Left colon (tissue), 2 donors: ENCODE measurements around the gene RHOXF2B. TPM values are rescaled to one million over a fixed set of nuclear protein-coding genes. Genes with fewer than 3 reads are reported as not detected.
"Not testable (repeated sequence)": the region's sequence is repeated elsewhere in the genome, so short reads cannot be mapped to it uniquely, and the experiment has no call there.

Experiments used
- ATAC-seq: fragments of 200-7000 bp; cut with Tn5 transposase; one replicate; pipeline ENCODE4 v1.9.1; 2020; ENCODE audit warnings: mild to moderate bottlenecking, moderate library complexity
- DNase-seq, 2 donors: peaks; one replicate each; pipeline ENCODE4 v3.0.0-alpha.2; 2020
- intact Hi-C, 2 donors: fragments of 100-400 bp; cut with DNase I in 1 of 2; cut with micrococcal nuclease in 1 of 2; formaldehyde crosslinking; loops; one replicate each; pipeline versions ENCODE4 v1.11.2 to v1.14.0; 2022; cut with DNase I, micrococcal nuclease
- long read RNA-seq: library from polyadenylated mRNA; unstranded; transcript quantifications from one replicate; pipeline ENCODE4 v2.0.0, GENCODE V29; 2021
- total RNA-seq, 2 donors: library from RNA; stranded (reverse); fragmentation: NEBNext Ultra II Directional; extraction: Animal tissue kit (Norgen Biotek cat#: 25700); gene quantifications; one replicate each; pipeline ENCODE4 v1.2.1, GENCODE V29; 2021
- donor health status: DM: no; HTN: no; CAD: no.
- donor health status: DM: yes; HTN: yes; CAD: no.

RHOXF2B gene
- total RNA-seq: not detected
- long read RNA-seq: 0 reads

DNA sequence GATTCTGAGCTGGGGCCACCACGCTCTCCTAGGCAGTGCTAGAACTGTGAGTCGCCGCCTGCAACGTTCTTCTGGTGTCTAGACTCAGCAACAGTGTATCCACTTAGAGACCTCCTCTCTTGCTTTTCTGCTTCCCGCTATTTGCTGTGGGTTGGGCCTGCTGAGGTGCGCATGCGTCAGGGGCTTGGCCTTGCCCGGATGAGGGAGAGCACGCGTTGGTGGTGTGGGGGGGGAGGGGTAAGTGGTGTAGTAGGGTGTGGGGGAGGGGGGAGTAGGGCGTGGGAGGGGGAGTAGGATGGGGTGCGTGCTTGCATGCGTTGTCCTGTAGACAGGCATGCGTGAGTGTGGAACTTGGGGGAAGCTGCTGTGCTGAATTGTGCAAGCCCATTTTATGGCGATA is at the start of gene RHOXF2B:
Gene RHOXF2B, minus strand, starts transcription at position 101 of the 400 bp plus-strand sequence. CDS start 138 bp downstream, outside the sequence.
- intact Hi-C loops, ATAC-seq, DNase-seq: not testable (repeated sequence)

DNA sequence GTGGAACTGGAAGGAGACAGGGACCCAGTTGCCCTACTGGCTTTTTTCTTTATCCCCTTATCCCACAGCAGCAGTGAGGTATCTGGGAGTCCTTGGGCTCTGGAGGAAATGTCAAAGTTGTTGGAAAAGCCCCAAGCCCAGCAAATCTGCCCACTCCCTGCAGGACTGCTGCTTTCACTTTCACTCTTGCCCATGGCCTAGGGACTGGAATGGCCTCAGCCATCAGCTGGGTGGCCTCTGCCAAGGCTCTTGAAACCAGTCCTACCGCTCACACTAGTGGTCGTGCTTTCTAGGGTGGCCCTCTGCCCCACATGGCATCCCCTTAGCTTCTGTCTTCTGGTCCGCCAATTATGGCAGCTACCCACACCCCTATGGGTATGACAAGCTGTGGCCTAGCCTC is 48.0 kb upstream of the RHOXF2B start:
- intact Hi-C loops: no loop called here
- ATAC-seq: no peak
- no peak for DNase-seq

DNA sequence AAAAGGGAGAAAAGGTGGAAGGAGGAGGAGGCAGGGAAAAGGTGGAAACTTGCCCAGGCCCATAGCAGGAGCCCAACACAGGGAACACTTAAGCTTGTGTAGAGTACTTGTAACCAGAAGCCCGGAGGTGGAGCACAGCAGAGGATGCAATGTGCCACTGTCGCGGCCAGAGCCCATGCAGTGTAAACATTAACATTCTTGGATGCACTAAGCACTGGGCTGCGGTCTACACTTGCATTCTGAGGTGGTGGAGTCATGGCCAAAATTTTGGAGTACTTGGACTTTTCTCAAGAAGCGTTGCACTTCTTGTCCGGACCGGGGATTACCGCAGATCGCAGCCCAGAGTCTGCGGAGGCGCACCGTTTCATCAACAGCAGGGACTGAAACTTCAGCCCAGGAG is 42.7 kb upstream of the RHOXF2B start:
- ATAC-seq (no peak), DNase-seq (no peak)
- intact Hi-C loops: no loop called here

DNA sequence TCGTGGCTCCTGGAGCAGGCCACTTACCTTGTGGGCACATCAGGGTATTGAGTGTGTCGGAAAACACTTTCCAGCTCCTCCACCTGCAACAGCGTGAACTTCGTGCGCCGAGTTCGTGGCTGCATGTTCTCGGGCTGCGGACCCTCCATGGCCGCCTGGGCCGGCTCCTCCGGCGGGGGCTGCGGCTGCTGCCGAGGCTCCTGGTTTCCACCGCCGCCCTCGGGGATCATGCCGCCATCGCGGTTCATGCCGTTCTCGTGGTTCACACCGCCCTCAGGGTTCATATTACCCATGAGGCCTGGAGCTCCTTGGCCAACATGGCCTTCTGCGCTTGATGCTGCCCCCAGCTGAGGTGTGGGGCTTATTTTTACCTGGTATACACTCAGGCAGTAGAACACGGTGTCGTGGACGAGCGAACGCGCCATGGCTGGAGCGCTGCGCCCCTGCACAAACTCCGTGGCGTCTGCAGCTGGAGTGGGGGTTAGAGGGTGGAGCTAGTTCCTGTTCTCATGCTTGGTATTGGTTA is 38.0 kb upstream of the RHOXF2B start, which contains the start of gene RHOXF1:
Gene RHOXF1, minus strand, starts transcription at position 476 of the 526 bp plus-strand sequence. Its CDS starts 51 bp downstream, at position 425.
- no peak for ATAC-seq
- intact Hi-C loops: no loop called here
- no peak for DNase-seq

DNA sequence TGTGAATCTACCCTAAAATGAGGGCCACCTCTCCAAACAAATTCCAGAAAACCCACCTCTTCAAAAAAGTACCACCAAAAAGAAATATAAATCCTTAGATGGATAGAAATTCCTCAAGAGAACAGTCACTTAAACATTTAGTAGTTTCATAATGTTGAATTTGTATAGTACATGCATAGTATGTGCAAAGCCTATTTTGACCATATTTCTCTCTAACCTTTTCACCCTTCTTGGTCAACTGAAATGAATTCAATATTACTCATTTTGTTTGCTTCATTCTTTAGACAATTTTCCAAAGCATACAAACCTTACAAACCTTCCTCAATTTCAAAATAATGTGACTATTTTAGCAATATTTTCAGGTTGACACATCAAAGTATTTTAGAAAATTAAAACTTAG is 34.1 kb upstream of the RHOXF2B start:
- DNase-seq (no peak), ATAC-seq (no peak)
- intact Hi-C loops: no loop called here

DNA sequence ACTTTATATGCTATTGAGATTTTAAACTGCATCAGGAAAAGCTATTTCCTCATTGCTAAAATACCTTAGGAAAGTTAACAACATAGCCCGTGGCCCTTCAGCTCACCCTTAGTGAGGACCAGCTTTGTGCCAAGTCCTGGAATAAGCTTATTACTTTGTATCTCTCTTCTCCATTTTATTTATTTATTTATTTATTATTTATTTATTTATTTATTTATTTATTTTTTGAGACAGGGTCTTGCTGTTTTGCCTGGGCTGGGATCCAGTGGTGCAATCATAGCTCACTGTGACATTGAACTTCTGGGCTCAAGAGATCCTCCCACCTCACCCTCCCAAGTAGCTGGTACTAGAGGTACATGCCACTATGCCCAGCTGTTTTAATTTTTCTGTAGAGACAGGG is 31.9 kb upstream of the RHOXF2B start:
- intact Hi-C loops: no loop called here
- no peak for DNase-seq
- no peak for ATAC-seq

DNA sequence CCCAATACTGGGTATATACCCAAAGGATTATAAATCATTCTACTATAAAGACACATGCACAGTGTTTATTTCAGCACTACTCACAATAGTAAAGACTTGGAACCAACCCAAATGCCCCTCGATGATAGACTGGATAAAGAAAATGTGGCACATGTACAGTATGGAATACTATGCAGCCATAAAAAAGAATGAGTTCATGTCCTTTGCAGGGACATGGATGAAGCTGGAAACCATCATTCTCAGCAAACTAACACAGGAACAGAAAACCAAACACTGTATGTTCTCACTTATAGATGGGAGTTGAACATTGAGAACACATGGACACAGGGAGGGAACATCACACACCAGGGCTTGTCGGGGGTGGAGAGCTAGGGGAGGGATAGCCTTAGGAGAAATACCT is 27.2 kb upstream of the RHOXF2B start:
- DNase-seq, ATAC-seq, intact Hi-C loops: not testable (repeated sequence)

DNA sequence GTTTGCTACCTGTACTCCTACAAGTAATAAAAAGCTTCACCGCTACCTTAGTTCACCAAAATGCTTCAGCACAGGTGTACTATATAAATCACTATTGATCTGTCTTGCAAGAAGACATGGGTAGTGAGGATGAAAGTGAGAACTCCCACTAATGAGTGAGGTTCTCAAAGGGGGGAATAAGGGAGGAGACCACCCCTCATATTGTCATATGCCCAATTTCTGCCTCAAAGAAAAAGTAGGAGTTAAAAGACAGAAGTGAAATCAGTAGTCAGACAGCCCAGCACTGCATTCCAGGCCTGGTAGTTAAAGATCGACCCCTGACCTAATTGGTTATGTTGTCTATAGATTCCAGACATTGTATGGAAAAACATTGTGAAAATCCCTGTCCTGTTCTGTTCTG is 23.6 kb upstream of the RHOXF2B start:
- ATAC-seq, DNase-seq, intact Hi-C loops: not testable (repeated sequence)

DNA sequence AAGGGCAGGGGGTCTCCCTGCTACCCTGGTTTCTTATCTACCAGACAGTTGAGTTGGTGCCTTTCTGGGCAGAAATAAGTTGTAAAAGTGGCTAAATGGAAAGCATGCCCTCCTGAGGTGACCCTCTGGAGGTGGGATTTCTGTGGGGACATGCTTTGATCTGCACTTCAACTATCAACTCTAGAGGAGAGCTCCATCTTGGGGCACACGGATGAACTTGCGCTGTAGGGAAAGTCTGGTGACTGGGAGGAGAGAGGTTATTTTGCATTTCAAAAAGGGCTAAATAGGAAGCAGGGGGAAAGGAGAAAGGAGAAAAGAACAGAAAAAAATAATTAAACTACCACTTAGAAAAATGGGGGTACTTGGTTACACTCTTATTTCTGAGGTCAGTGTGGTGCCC is 12.7 kb upstream of the RHOXF2B start:
- no peak for ATAC-seq
- DNase-seq: no peak
- intact Hi-C loops: no loop called here

DNA sequence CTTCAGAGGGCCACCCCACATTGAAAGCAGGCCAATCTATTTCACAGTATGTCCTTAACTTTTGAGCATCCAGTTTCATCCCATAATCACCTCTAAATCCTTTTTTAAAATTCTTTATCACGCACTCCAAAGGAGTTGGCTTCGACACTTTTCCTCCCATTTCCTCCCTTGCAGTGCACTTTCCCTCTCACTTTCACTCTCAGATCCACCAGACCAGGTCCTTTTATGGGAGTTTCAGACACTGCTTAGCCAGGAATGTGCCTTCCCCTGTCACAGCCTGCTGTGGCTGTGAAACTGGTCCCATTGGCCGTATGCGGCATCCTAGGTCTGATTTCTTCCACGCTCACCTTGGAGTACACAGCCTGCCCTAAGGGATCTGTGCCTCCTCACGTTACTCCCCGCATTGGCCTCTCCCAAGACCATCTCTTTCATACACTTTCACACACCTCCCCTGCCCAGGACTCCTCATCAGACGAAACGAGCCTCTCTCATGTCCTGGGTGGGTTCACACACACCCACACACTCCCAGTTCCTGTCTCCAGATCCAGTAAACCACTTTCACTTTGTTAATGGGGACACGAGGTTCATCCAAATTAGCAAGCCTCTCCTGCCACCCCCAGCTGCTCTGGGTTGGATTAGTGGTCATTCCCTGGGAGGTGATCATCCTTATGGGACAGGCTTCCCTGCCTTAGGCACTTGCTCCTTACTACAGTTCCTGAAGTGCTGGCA is 10.0 kb upstream of the RHOXF2B start:
- no peak for DNase-seq
- intact Hi-C loops: no loop called here
- ATAC-seq: no peak

DNA sequence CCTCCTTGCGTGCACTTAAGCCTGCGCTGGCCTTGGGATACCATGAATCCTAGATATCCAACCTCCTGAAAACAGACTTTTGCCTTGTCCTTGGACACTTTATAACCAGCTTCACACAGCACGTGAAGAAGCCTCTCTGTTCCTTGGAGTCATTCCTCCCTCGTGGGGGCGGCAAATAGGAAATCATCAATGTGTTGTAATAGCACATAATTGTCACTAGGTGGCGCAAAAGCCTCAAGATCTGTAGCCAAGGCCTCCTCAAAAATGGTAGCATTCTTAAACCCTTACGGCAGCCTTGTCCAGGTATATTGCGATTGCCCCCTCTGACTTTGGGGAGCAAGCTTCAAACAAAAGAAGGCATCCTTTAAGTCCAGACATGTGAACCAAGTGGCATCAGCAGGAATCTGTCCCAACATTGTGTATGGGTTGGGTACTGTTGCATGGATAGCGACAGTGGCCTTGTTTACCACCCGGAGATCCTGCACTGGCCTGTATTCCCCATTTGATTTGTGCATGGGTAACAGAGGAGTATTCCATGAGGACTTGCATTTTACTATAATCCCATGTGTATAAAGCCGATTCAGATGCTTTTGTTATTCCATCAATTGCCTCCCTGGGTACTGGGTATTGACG is 8.2 kb upstream of the RHOXF2B start:
- peak; percentile 29 for ATAC-seq
- intact Hi-C loops, DNase-seq: not testable (repeated sequence)

DNA sequence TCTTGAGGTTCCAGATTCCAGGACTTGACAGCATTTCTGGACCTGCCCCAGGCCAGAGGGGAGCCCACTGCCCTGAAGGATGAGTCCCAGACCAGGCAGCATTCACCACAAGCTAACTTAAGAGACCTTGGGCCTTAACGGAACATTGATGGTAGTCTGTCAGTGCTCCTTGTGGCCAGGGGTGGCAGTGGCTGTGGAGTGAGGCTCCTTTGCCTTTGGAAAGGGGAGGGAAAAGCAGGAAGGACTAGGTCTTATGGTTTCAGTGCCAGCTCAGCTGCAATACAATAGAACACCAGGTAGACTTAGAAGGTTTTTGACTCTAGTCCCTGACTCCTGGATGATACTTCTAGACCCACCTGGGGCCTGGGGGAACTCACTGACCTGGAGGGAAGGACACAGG is 11.3 kb downstream of the RHOXF2B start:
- ATAC-seq, DNase-seq, intact Hi-C loops: not testable (repeated sequence)

DNA sequence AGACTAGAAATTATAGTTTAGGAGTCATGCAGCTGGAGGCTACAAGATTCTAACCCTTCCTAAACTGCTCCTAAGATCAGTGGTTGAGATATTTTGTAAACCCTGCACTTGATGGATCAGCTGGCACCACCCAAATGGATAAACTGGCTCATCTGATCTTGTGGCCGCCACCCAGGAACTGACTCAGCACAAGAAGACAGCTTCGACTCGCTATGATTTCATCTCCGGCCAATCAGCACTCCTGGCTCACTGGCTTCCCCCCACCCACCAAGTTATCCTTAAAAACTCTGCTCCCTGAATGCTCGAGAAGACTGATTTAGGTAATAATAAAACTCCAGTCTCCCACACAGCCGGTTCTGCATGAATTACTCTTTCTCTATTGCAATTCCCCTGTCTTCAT is 34.8 kb downstream of the RHOXF2B start:
- not testable (repeated sequence) for DNase-seq

DNA sequence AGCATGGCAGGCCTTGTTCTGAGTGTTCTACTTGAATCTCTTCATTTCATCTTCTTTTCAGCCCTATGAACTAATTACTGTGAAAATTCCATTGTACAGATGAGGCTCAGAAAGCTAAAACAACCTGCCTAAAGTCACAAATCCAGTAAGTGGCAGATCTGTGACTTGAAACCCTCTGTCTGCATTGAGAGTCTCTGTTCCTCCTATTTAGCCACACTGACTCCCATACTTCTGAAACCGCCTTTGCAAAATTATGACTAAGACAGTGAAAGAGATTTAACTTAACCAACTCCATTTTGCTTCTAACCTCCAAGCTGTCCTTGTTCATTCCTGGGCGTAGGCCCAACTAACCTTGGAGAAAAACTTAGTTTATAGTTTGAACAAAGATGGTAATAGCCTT is 35.2 kb downstream of the RHOXF2B start:
- intact Hi-C loops: not testable (repeated sequence)

More for the DNA sequence above, 34.8 kb downstream of the RHOXF2B start:
- ATAC-seq, intact Hi-C loops: not testable (repeated sequence)

DNA sequence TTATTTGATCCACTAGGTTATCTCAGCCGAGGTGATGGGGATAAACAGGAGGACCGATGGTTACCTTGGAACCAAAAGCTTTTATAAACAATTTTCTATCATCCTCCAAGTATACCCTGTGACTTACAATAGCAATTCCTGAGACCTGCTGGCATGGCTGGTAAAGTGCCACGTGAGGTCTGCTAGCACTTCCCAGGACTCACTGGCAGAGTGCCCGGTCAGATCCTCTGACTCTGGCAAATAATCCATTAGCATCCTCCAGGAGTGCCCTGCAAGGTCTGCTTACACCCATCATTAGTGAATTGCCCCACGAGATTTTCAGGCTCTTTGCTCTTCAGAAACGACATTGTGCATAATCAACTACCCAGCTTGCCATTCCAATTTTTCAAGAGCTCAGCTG is 37.3 kb downstream of the RHOXF2B start:
- DNase-seq, ATAC-seq, intact Hi-C loops: not testable (repeated sequence)

More for the DNA sequence above, 35.2 kb downstream of the RHOXF2B start:
- not testable (repeated sequence) for DNase-seq, ATAC-seq

DNA sequence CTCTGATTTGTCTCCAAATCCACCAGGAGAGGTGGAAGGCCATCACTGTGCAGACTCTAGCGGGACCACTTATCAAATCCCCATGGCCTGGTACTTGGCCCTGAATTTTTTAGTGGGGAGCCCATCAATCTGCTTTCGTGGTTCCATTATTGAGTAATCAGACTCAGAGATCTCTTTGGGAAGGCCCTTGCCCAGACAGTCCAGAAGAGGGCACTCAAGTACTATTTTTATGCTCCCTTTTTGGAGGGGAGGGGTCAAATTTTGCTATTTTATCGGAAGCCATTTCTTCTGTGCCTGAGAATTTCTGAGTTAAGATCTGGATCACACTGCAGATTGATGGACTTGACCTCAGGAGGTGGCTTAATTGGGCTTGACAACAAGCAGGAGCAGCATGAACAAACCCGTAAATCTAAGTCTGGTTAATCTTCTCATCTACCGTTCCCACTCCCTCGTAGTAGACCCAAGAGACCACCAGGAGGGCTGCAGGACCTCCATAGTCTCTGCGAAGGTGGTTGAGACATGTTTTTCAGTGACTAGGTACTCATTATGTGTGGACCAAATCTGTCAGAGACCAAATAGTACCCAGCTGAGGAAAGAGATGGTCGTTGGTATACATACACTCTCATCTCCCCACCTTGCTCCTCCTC is 38.3 kb downstream of the RHOXF2B start:
- ATAC-seq, intact Hi-C loops: not testable (repeated sequence)

DNA sequence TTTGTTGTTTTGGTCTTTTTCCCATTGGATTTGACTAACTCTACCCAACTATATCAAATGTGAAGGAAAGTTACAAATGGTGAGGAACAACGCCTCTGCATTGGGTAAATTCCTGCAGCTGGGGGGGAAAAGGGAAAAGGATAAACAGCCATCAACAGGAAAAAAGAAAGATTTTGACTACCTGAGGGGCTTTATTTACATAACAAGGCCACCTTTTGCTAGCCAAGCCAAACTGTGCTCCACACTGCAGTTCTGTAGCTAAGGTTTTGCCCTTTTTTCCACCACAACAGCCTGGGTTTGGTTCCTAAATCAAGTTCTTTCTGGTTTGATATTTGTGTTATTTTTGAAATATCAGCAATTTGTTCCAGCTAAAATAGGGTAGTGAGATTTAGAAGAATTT is 40.8 kb downstream of the RHOXF2B start:
- ATAC-seq: no peak
- DNase-seq: no peak
- intact Hi-C loops: no loop called here

More for the DNA sequence above, 38.3 kb downstream of the RHOXF2B start:
- not testable (repeated sequence) for DNase-seq

DNA sequence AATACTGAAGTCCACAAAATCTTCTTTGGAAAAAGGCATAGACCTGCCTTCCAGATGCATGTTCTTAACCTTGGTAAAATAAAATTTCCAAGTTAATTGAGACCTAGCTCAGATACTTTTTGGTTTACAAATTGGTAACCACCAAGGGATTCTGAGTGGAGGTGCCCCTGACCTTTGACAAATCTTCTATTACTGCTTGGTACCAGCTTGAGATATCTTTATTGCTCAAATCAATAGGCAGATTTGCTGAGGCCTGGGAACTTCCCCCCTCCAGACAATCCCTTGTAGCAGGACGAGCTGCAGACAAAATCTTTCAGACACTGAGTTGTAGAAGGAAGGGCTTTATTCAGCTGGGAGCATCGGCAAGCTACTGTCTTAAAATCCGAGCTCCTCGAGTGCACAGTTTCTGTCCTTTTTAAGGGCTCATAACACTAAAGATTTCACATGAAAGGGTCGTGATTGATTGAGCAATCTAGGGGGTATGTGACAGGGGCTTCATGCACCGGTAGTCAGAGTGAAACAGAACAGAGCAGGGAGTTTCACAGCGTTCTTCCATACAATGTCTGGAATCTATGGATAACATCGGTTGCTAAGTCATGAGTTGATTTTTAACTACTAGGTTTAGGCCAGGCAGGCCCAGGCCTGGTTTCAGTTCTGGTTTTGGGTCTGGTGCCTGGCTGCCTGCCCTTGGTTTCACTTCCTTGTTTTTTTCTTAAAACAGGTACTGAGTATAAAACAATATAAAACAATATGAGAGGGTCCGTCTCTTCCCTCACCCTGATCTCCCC is 41.8 kb downstream of the RHOXF2B start:
- peak; percentile 41 to 42 for DNase-seq
- intact Hi-C loops: not testable (repeated sequence)

DNA sequence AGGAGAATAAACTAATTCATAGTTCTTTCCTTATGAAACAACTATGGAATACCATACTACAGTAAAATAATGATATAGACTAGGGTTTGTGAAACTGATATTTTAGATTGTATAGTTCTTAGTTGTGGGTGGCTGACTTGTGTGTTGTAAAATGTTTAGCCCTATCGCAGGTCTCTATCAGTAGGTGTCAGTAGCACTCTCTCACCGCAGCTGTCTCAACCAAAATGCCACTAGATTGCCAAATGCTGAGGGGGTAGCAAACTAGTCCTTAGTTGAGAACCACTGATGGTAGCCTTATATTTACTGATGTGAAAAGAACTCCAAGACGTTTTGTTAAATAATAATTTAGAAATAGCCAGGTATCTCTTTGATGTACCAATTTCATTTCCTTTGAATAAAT is 48.1 kb downstream of the RHOXF2B start:
- intact Hi-C loops: no loop called here
- no peak for DNase-seq
- no peak for ATAC-seq

More for the DNA sequence above, 41.8 kb downstream of the RHOXF2B start:
- ATAC-seq: not testable (repeated sequence)
